K562 treated with DMSO at 1 percent for 24 hours (cell line): Measurements from ENCODE around the gene MSL1. TPM values are rescaled to one million over a fixed set of nuclear protein-coding genes. Genes with fewer than 3 reads are reported as not detected.

ENCODE experiments used
- total RNA-seq: library from RNA; unstranded; fragments of 300-600 nt; gene quantifications from 2 replicates; pipeline ENCODE4 v1.2.3, GENCODE V29; 2022; ENCODE audit warnings: low read depth; ENCODE audit not compliant: insufficient read depth

The MSL1 gene, protein sequence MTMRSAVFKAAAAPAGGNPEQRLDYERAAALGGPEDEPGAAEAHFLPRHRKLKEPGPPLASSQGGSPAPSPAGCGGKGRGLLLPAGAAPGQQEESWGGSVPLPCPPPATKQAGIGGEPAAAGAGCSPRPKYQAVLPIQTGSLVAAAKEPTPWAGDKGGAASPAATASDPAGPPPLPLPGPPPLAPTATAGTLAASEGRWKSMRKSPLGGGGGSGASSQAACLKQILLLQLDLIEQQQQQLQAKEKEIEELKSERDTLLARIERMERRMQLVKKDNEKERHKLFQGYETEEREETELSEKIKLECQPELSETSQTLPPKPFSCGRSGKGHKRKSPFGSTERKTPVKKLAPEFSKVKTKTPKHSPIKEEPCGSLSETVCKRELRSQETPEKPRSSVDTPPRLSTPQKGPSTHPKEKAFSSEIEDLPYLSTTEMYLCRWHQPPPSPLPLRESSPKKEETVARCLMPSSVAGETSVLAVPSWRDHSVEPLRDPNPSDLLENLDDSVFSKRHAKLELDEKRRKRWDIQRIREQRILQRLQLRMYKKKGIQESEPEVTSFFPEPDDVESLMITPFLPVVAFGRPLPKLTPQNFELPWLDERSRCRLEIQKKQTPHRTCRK
- 33.4 and 35.6 TPM in 2 replicates for total RNA-seq

GRCh38 chr17:40121181-40122135 lies at the start of gene MSL1:
Gene MSL1 (plus strand): TSS chr17:40121971. CDS start chr17:40122613, 642 bp downstream.

DNA sequence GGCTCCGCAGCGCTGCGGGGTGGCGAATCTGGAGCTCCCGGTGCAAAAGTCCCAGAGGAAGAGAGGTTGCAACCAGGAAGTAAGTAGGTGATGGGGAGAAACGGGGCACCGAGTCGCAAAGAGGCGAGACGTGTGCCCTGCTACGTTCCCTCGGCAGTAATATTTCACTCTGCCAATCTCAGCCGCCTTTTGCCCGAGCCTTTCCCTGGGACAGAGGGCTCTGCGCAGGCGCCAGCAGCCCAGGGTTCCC lies 21.4 kb upstream of the MSL1 start, which contains the start of gene NR1D1:
Gene NR1D1, minus strand, starts transcription at position 171 of the 250 bp plus-strand sequence. CDS start 495 bp downstream, outside the sequence.

DNA sequence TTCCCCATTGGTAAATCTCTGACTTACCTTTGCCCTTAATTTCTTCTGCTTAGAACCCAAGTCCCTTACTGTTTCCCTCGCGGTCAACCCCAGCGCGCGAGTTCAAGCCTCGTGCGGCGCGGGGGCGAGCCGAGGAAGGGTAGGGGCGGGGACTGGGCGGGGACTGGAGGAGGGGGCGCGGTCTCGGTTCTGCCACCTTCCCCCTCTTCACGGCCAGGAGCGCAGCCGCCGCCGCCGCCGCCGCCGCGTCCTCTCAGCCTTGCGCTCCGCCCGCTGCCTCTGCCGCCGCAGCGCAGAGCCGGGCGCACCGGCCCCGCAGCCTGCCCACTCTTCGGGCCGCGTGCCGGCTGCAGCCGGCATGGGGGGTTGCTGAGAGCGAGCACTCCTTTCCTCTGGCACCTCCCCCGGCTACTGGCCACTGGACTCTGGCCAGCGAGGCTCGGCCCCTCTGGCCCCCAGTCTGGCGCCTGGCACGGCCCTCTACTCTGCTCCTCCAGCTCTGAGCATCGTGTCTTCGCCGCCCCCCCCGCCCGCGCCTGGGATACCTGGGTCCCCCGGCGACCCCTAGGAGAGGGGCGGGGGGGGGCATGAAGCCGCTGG lies 55.6 kb downstream of the MSL1 start, which contains the start of gene RAPGEFL1:
Gene RAPGEFL1, plus strand, starts transcription at position 196 of the 600 bp plus-strand sequence. Its CDS starts 392 bp downstream, at position 588.

Other genes with a start within 250 kb of the MSL1 start
- gene GSDMB, start 203.3 kb upstream of the MSL1 start, total RNA-seq, result 4.0 and 4.1 TPM in 2 replicates
- 35.1 and 36.0 TPM in 2 replicates for gene ORMDL3, start 194.4 kb upstream of the MSL1 start, total RNA-seq
- not detected in 2 replicates for gene LRRC3C, start 194.2 kb upstream of the MSL1 start, total RNA-seq
- gene GSDMA, start 159.0 kb upstream of the MSL1 start, total RNA-seq, result not detected in 2 replicates
- 272 and 279 TPM in 2 replicates for gene PSMD3, start 141.2 kb upstream of the MSL1 start, total RNA-seq
- not detected in 2 replicates for gene CSF3, start 106.5 kb upstream of the MSL1 start, total RNA-seq
- 98.1 and 109 TPM in 2 replicates for gene MED24, start 67.6 kb upstream of the MSL1 start, total RNA-seq
- 21.8 and 22.5 TPM in 2 replicates for gene THRA, start 59.0 kb upstream of the MSL1 start, total RNA-seq
- 5.0 and 5.3 TPM in 2 replicates for gene NR1D1, start 21.4 kb upstream of the MSL1 start, total RNA-seq
- 38.5 and 40.2 TPM in 2 replicates for gene CASC3, start 18.6 kb downstream of the MSL1 start, total RNA-seq
- gene RAPGEFL1, start 55.5 kb downstream of the MSL1 start, total RNA-seq, result 2.4 and 2.6 TPM in 2 replicates
- gene WIPF2, start 97.3 kb downstream of the MSL1 start, total RNA-seq, result 11.5 and 15.5 TPM in 2 replicates
- gene CDC6, start 165.9 kb downstream of the MSL1 start, total RNA-seq, result 52.7 and 55.4 TPM in 2 replicates
- 21.7 and 23.4 TPM in 2 replicates for gene RARA, start 187.2 kb downstream of the MSL1 start, total RNA-seq
- 32.7 and 34.1 TPM in 2 replicates for gene GJD3, start 242.8 kb downstream of the MSL1 start, total RNA-seq